Measurements from ENCODE around the gene SLC15A2.
"Not testable (repeated sequence)": the region's sequence is repeated elsewhere in the genome, so short reads cannot be mapped to it uniquely, and the experiment has no call there.

Gene SLC15A2, protein sequence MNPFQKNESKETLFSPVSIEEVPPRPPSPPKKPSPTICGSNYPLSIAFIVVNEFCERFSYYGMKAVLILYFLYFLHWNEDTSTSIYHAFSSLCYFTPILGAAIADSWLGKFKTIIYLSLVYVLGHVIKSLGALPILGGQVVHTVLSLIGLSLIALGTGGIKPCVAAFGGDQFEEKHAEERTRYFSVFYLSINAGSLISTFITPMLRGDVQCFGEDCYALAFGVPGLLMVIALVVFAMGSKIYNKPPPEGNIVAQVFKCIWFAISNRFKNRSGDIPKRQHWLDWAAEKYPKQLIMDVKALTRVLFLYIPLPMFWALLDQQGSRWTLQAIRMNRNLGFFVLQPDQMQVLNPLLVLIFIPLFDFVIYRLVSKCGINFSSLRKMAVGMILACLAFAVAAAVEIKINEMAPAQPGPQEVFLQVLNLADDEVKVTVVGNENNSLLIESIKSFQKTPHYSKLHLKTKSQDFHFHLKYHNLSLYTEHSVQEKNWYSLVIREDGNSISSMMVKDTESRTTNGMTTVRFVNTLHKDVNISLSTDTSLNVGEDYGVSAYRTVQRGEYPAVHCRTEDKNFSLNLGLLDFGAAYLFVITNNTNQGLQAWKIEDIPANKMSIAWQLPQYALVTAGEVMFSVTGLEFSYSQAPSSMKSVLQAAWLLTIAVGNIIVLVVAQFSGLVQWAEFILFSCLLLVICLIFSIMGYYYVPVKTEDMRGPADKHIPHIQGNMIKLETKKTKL

GRCh38 chr3:121894301-121894990 lies at the start of gene SLC15A2:
Gene SLC15A2 (plus strand): TSS chr3:121894401. CDS start chr3:121894477, 76 bp downstream.
- DNase-seq (ENCODE audit: low read depth in 3 of 3) = no peak

DNA sequence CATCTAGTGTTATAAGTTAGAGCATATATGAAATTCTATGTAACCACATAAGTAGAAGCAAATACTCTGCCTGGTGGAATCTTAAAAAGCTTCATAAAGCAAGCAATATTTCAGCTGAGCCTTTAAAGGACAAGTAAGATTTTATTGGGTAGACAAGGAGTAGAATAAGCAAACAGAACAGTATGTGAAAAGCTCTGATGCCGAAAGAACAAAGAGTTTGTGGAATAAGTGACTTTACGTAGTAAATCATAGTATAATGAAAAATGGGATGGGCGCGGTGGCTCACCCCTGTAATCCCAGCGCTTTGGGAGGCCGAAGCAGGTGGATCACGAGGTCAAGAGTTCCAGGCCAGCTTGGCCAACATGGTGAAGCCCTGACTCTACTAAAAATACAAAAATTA lies 49.3 kb upstream of the SLC15A2 start:
- DNase-seq (ENCODE audit: low read depth in 3 of 3) = no peak

GRCh38 chr3:121852256-121852655 lies 41.9 kb upstream of the SLC15A2 start:
- no peak for DNase-seq (ENCODE audit: low read depth in 3 of 3)

- DNase-seq (ENCODE audit: low read depth in 3 of 3) = no peak
Measured at GRCh38 chr3:121855555-121855954, 38.6 kb upstream of the SLC15A2 start.

DNA sequence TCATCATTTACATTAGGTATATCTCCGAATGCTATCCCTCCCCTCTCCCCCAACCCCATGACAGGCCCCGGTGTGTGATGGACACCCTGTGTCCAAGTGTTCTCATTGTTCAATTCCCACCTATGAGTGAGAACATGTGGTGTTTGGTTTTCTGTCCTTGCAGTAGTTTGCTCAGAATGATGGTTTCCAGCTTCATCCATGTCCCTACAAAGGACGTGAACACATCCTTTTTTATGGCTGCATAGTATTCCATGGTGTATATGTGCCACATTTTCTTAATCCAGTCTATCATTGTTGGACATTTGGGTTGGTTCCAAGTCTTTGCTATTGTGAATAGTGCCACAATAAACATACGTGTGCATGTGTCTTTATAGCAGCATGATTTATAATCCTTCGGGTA lies 36.4 kb upstream of the SLC15A2 start:
- not testable (repeated sequence) for DNase-seq (ENCODE audit: low read depth in 3 of 3)

GRCh38 chr3:121863247-121863646 lies 31.0 kb upstream of the SLC15A2 start:
- not testable (repeated sequence) for DNase-seq (ENCODE audit: low read depth in 3 of 3)

DNA sequence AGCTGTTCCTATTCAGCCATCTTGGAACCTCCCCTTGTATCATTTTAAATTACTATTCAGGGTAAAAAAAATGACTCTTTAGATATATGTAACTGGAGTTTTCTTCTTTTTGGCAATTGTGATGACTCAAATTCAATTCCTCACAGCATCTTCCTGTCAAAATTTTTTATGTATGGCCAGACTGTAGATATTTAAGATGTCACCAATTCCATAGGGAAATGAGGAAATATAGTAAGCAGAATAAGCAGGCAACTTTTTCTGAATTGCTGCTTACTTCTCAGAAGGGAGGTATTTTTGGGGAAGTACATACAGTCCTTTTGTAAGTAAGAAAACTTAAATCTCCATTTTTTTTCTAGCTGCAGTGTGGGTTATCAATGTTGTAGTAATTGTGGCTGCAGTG lies 30.4 kb upstream of the SLC15A2 start:
- no peak for DNase-seq (ENCODE audit: low read depth in 3 of 3)

DNA sequence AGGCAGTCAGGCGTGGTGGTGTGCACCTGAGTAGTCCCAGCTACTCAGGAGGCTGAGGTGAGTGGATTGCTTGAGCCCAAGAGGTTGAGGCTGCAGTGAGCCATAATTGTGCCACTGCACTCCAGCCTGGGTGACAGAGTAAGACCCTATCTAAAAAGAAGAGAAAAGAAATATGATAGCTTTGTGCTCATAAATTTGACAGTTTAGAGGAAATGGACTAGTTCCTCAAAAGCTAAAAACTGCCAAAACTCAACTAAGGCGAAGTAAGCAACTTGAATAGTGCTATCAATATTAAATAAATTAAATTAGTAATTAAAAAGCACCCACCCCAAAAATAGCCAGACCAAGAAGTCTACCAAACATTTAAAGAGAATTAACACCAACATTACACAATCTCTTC lies 24.5 kb upstream of the SLC15A2 start:
- DNase-seq (ENCODE audit: low read depth in 3 of 3) = no peak

DNA sequence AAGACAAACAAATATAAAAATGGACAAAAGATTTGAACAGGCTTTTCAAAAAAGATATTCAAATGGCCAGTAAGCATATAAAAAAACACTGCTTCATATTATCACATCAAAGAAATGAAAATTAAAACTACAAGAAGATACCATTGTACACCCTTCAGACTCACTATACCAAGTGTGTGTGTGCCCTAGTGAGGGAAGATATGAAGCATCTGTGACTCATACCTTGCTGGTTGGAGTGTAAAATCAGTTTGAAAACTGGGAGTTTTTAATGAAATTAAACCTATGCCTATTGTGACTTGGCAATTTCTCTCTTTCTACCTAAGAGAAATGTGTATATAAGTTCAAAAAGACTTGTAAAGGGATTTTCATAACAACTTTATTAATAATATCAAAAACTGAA lies 23.5 kb upstream of the SLC15A2 start:
- no peak for DNase-seq (ENCODE audit: low read depth in 3 of 3)

- no peak for DNase-seq (ENCODE audit: low read depth in 3 of 3)
Measured at GRCh38 chr3:121871430-121871829, 22.8 kb upstream of the SLC15A2 start.

- DNase-seq (ENCODE audit: low read depth in 3 of 3) = no peak
Measured at GRCh38 chr3:121878411-121878810, 15.8 kb upstream of the SLC15A2 start.

DNA sequence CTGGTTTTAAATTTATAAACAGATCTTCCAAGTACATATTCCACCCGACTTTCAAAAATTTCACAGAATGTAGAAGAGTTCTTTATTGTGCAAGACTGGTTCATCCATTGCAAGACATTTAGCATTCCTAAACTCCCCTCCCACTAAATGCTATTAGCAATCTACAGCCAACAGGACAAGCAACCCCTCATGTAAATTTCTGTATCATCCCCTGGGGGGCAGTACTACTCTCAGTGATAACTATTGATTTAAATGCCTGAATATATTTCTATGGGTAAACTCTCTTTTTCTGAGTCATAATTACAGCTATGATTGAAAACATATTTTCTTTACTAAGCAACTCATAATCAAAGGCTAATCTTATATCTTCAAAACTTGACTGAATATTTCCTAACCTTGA lies 10.7 kb upstream of the SLC15A2 start:
- DNase-seq (ENCODE audit: low read depth in 3 of 3) = no peak

DNA sequence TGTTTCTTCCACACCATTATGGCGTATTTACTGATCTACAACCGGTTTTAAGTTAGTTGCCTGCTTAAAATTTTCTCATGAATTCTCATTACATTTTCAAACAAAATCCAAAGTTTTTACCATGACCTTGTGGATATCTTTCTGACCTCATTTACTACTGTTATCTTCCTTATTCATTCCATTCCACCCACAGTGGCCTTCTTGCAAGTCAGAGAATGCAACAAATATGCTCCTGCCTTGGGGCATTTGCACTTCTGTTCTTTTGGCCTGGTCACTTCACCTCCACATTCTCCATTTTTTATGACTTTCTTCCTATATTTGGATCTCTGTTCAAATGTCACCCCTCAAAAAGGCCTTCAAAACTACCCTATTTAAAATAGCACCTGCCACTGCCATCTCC lies 8.8 kb upstream of the SLC15A2 start:
- DNase-seq (ENCODE audit: low read depth in 3 of 3) = no peak

DNA sequence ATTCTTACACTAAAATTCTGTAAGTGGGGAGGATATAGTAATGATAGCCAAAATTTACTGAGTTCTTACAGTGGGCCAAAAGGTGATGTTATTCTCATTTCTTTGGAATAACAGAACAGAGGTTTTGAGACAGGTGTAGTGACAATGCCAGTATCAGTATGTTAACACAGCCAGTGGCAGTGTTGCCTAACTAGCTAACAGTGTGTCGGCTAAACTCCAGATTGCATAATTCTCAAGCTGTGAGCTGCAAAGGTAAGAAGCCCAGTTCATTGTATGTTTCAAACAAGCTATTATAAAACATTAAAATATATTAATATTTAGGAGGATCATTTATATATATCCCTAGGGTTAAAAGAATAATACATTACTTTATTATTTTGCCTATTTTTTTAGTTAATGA lies 920 bp downstream of the SLC15A2 start:
- no peak for DNase-seq (ENCODE audit: low read depth in 3 of 3)

DNA sequence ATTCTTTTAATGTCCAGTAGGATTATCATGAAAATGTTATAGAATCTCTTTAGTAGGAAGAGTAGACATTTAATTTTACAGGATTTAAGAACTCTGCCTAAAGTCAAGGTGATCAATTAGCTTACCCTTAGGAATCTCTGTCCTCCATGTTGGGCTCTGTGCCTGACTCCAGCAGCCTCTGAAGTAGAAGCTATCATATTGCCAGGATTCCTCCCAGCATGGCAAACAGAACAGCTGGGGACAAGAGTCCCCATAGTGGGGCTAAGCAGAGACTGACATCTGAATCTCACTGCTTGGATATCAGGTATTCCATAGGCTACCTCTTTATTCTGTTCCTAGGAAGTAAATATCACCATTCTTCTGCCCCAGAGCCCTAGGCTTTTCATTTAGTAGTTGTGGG lies 1.5 kb downstream of the SLC15A2 start:
- no peak for DNase-seq (ENCODE audit: low read depth in 3 of 3)

DNA sequence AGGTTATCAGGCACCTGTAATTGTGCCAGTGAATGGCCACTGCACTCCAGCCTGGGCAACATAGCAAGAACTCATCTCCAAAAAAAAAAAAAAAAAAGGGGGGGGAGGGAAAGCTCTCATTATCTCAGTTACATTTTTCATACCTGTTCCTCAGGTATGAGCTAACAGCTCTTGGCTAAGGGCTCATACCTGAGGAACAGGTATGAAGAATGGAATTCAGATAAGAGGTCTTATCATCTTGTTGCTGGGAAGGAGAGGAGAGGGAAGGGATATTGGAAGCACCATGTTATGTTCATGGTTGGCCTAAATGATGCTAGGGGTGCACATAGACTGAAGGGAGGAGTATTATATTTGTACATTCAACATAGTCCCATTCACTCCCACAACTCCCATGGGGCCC lies 2.6 kb downstream of the SLC15A2 start:
- no peak for DNase-seq (ENCODE audit: low read depth in 3 of 3)

GRCh38 chr3:121897296-121897695 lies 3.1 kb downstream of the SLC15A2 start:
- no peak for DNase-seq (ENCODE audit: low read depth in 3 of 3)

DNA sequence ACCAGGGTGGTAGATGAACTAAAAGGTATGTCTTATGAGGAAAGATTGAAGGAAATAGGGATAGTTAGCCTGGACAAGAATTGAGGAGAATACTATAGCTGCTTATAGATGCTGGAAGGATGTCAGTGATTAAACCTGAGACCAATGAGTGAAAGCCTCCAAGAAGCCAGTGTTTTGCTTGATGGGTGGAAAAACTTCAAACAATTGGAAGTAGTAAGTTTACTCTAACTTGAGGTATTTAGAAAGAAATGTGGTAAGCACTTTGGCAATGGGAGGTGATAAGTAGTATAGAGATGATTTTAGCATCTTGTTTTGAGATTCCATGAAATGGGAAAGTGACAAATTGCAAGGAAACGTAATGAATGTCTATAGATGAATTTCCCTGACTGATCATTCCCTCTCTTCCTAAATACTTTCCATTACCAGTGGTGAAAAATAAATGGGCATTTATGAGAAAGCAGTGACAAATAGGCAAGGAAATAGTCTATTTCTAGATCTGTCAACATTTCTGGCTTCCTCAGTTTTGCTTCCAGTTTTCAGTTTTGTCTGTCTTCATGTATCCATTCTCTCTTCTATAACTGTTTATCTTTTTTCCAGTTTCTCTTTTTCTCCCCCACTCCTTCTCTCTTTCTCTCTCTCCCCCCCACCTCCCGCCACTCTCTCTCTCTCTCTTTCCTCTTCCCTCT lies 19.2 kb downstream of the SLC15A2 start:
- no peak for DNase-seq (ENCODE audit: low read depth in 3 of 3)

DNA sequence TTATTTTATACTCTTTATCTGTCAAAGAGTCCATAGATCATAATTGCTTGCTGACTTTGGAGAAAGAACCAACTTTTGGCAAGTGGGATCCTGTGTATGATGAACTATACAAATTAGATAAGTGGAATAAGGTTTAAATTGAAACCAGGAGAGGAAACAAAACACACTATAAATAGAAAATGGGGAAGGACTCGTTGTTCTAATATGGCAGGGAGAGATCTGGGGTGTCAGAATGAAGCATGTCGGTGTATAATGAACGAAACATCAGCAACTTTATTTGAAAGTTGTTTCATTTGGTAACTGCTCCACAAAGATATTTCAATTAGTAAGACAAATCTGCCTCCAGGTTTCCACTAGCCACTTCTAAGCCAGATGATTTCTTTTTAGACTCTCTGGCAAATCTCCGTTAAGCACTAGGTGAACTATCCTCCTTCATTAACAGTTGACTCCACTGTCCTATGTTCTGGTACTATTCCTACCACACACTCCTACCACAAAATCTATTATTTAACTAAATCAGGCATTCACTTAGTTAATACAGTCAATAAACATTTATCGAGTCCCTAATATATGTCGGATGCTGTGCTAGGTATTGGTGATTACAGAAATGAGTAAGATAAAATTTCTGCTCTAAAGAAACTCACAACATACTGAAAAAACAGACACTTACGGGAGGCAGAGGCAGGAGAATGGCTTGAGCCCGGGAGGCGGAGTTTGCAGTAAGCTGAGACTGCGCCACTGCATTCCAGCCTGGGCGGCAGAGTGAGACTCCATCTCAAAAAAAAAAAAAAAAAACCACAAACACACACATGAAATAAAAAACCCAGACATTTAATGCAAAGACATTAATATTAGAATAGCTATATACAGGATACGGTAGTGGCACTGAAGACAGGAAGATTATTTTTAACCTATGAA lies 20.1 kb downstream of the SLC15A2 start:
- DNase-seq (ENCODE audit: low read depth in 3 of 3) = no peak

GRCh38 chr3:121916189-121916588 lies 22.0 kb downstream of the SLC15A2 start:
- DNase-seq (ENCODE audit: low read depth in 3 of 3) = no peak
